RPMI8226 (cell line): ENCODE measurements around the gene PCDHGC3.
"Not testable (repeated sequence)": the region's sequence is repeated elsewhere in the genome, so short reads cannot be mapped to it uniquely, and the experiment has no call there.

Source experiments
- DNase-seq: peaks from one replicate; pipeline ENCODE4 v3.0.0-alpha.2; 2015

Gene PCDHGC3

DNA sequence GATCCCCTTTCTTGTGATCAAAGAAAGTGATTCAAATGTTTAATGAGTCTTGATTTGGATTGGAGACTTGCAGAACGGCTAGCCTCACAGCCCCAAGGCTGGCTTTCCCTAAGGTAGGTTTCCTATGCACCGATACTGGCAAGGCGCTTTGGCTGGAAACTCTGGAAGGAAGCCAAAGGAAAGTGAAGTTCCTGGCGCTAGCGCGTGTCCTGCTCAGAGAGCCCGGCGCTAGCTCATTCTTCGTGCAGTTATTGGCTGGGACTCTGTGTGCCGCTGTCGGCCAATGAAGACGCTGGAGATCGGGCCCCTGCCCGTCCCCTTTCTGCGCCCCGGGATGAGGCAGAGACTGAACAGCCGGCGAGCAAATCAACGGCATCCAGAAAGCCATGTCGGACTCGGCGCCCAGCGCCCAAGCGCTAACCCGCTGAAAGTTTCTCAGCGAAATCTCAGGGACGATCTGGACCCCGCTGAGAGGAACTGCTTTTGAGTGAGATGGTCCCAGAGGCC is at the start of gene PCDHGC3:
TSS of gene PCDHGC3 (plus strand) at position 342 of the 507 bp plus-strand sequence. CDS start at position 493, 151 bp downstream.
- peak; percentile 72 for DNase-seq

- no peak for DNase-seq
These were observed 47.9 kb upstream of the PCDHGC3 start for GRCh38 chr5:141427783-141428426.

DNA sequence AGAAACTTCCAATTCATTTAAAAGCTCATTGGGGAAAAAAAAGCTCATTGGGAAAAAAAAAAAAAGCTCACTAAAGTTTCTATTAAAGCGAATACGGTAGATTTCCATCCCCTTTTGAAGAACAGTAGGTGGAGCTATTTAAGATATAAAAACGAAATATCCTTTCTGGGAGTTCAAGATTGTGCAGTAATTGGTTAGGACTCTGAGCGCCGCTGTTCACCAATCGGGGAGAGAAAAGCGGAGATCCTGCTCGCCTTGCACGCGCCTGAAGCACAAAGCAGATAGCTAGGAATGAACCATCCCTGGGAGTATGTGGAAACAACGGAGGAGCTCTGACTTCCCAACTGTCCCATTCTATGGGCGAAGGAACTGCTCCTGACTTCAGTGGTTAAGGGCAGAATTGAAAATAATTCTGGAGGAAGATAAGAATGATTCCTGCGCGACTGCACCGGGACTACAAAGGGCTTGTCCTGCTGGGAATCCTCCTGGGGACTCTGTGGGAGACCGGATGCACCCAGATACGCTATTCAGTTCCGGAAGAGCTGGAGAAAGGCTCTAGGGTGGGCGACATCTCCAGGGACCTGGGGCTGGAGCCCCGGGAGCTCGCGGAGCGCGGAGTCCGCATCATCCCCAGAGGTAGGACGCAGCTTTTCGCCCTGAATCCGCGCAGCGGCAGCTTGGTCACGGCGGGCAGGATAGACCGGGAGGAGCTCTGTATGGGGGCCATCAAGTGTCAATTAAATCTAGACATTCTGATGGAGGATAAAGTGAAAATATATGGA is 45.2 kb upstream of the PCDHGC3 start, which contains the start of gene PCDHGA12:
TSS of gene PCDHGA12 (plus strand) at position 176 of the 782 bp plus-strand sequence. CDS start at position 429, 253 bp downstream.
- peak; percentile 74 for DNase-seq

DNA sequence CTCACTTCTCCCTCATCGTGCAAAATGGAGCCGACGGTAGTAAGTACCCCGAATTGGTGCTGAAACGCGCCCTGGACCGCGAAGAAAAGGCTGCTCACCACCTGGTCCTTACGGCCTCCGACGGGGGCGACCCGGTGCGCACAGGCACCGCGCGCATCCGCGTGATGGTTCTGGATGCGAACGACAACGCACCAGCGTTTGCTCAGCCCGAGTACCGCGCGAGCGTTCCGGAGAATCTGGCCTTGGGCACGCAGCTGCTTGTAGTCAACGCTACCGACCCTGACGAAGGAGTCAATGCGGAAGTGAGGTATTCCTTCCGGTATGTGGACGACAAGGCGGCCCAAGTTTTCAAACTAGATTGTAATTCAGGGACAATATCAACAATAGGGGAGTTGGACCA is 44.5 kb upstream of the PCDHGC3 start:
- DNase-seq: no peak

- not testable (repeated sequence) for DNase-seq
These were observed 43.5 kb upstream of the PCDHGC3 start for GRCh38 chr5:141432308-141432707.

DNA sequence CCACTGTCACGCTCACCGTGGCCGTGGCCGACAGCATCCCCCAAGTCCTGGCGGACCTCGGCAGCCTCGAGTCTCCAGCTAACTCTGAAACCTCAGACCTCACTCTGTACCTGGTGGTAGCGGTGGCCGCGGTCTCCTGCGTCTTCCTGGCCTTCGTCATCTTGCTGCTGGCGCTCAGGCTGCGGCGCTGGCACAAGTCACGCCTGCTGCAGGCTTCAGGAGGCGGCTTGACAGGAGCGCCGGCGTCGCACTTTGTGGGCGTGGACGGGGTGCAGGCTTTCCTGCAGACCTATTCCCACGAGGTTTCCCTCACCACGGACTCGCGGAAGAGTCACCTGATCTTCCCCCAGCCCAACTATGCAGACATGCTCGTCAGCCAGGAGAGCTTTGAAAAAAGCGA is 43.0 kb upstream of the PCDHGC3 start:
- DNase-seq: not testable (repeated sequence)

DNA sequence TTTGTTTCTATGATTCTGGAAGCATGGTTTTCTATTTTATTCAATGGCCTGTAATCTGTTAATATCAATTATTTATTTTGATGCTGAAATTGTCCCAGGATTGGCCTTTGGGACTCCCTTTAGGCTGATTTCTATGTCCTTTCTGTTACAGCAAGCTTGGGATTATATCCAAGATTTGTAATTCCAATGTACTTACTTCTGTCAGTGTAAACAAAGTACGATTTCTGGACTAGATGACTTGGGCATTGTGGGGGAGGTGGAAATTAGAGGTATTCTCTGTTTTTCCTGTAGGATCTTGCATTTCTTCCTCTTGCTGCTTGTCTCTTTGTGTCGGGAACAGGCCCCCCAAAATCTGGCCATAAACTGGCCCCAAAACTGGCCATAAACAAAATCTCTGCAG is 41.8 kb upstream of the PCDHGC3 start:
- DNase-seq: no peak

DNA sequence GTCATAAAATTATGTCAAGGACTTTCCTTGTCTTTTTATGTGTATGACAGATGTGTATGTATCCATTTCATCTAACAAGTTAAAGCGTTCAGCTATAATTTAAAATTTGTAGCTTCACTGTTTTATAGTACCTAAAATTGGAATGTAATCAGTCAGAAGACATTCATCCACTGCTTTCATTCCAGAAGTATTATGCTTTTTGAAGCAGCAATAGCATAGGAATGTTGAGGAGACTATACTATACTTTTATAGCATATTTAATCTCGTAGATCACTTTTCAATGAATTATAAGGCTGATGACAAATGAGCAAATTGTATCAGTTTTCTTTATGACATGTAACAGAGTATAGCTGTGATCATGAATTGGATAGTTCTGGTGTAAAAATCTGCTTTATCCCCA is 38.5 kb upstream of the PCDHGC3 start:
- DNase-seq: no peak

DNA sequence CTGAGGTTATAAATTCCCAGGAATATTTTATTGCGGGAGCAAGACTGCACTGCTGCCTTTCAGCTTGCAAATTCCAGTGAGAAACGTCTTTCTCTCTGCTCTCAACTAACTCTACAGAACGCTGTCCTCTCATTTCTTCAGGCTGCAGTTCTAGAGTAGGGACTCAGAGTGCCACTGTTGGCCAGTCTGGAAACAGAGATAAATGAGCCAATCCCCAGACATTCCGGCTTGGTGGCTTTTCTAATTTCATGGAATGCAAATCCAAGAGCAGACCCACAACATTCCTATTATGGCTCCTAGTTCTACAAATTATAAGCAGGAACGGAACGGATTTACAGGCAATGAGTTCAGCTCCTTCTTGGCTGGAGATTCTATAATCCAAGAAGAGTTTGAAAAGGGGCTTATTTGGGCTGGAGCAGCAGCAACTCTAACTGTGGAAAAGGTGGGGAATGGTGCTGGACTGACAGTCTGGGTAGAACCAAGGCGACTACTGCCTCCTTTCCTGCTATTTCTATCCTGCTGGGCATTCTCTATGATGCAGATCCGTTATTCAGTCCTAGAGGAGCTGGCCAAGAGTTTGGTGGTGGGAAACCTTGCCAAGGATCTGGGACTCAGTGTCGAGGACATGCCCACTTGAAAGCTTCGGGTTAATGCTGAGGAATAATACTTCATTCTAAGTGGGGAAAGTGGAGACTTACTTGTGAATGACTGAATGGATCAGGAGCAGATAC is 36.2 kb upstream of the PCDHGC3 start:
- no peak for DNase-seq

GRCh38 chr5:141440341-141440740 is 35.4 kb upstream of the PCDHGC3 start:
- DNase-seq: no peak

DNA sequence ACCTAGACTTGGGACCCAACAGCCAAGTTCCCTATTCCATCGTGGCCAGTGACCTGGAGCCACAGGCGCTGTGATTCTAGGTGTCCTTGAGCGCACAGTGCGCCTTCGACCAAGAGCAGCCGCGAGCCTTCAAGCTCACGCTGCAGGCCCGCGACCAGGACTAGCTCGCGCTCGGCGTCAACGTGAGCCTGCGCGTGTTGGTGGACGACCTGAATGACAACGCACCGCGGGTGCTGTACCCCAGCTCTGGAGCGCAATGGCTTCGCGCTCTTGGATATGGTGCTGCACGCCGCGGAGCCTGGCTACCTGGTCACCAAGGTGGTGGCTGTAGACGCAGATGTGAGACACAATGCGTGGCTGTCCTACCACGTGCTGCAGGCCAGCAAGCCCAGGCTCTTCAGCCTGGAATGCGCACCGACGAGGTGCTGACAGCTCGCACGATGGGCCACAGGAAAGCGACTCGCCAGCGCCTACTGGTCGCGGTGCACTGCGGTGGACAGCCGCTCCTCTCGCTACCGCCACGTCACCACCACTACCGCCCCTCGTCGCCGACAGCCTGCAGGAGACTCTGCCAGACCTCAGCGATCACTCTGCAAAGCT is 34.1 kb upstream of the PCDHGC3 start:
- no peak for DNase-seq

GRCh38 chr5:141465351-141465750 is 10.4 kb upstream of the PCDHGC3 start:
- no peak for DNase-seq

DNA sequence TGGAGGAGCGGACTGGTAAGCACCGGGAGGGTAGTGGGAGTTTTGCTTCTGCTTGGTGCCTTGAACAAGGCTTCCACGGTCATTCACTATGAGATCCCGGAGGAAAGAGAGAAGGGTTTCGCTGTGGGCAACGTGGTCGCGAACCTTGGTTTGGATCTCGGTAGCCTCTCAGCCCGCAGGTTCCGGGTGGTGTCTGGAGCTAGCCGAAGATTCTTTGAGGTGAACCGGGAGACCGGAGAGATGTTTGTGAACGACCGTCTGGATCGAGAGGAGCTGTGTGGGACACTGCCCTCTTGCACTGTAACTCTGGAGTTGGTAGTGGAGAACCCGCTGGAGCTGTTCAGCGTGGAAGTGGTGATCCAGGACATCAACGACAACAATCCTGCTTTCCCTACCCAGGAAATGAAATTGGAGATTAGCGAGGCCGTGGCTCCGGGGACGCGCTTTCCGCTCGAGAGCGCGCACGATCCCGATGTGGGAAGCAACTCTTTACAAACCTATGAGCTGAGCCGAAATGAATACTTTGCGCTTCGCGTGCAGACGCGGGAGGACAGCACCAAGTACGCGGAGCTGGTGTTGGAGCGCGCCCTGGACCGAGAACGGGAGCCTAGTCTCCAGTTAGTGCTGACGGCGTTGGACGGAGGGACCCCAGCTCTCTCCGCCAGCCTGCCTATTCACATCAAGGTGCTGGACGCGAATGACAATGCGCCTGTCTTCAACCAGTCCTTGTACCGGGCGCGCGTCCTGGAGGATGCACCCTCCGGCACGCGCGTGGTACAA is 556 bp downstream of the PCDHGC3 start:
- DNase-seq: no peak

DNA sequence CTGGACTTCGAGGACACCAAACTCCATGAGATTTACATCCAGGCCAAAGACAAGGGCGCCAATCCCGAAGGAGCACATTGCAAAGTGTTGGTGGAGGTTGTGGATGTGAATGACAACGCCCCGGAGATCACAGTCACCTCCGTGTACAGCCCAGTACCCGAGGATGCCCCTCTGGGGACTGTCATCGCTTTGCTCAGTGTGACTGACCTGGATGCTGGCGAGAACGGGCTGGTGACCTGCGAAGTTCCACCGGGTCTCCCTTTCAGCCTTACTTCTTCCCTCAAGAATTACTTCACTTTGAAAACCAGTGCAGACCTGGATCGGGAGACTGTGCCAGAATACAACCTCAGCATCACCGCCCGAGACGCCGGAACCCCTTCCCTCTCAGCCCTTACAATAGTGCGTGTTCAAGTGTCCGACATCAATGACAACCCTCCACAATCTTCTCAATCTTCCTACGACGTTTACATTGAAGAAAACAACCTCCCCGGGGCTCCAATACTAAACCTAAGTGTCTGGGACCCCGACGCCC is 1.3 kb downstream of the PCDHGC3 start:
- no peak for DNase-seq

- DNase-seq: no peak
These were observed 2.0 kb downstream of the PCDHGC3 start for GRCh38 chr5:141477815-141478214.

DNA sequence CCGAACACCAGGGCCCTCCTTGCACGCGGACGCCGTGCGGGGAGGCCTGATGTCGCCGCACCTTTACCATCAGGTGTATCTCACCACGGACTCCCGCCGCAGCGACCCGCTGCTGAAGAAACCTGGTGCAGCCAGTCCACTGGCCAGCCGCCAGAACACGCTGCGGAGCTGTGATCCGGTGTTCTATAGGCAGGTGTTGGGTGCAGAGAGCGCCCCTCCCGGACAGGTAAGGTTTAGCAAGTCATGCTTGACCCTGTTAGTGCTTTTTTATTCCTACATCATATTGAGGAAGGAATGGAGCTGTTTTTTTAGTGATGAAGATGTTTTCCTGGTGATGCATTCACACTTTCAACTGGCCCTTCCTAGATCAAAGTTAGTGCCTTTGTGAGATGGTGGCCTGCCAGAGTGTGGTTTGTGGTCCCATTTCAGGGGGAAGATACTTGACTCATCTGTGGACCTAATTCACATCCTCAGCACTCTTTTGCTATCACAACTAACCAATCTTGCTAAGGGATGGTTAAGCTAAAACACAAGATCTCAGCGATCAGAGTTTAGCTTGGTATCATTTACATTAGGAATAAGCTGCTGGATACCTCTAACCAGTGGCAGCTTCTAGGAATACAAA is 2.7 kb downstream of the PCDHGC3 start:
- DNase-seq: no peak

GRCh38 chr5:141479776-141480175 is 4.0 kb downstream of the PCDHGC3 start:
- DNase-seq: no peak

DNA sequence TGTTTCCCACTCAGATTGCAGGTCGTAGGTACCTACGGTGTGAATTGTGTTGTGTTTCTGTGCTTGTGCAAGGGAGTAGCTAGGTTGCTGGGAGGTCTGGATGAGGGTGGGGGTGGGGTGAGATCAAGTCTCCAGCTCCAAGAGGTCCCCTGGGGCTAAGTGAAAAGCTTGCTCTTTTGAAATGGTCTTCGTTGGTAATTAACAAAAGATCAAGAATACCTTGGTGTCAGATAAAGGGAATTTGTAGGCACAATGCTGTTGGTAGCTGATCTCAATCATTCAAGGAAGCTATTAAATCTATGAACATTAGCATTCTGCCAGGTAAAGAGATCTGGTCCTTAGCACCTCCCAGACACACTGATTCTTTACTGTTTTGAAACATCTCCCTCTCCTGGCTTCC is 8.1 kb downstream of the PCDHGC3 start:
- DNase-seq: no peak

DNA sequence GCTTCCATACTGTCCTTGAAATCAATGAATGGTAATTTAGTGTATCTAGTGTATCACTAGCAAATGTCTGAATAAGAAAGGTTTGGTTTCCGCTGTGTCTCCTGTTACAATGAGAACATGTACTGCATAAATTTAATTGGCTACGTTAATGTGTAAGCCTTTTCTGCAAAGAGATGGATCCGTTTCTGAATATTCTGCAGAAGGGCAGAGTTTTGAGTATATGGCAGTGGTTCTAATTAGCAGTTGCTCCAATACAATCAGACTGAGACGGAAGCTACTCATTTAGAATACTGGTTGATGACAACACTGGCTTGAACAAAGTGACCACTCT is 8.5 kb downstream of the PCDHGC3 start:
- DNase-seq: no peak

DNA sequence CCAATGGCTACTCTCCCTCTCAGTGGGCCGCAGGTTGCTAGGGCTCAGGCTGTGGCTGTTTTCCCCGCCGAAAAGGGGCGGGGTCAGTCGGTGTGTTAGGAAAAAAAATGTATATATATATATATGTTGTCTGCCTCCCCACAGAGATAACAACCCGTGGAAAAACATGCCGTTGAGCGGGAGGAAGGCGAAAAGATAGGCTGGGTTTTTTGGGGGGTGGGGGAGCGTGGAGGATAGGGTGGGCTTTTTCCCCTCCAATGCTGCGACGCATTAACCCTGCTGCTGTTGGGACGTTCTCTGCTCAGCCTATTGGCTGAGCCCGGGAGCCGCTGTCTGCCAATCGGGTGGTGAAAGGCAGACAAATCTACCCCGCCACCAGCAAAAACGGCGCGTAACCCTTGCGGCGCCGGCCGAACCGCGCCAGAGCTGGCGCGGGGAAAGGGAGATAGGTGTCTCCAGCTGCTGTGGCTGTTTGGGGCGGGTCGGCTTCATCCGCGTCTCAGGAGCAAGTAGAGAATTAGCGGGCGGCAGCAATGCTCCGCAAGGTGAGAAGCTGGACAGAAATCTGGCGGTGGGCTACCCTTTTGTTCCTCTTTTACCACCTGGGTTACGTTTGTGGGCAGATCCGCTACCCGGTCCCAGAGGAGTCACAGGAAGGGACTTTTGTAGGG is 9.0 kb downstream of the PCDHGC3 start, which contains the start of gene PCDHGC4:
TSS of gene PCDHGC4 (plus strand) at position 390 of the 671 bp plus-strand sequence. CDS start at position 534, 144 bp downstream.
- no peak for DNase-seq
